Measurements from ENCODE around the gene ADSL.

ADSL gene

DNA sequence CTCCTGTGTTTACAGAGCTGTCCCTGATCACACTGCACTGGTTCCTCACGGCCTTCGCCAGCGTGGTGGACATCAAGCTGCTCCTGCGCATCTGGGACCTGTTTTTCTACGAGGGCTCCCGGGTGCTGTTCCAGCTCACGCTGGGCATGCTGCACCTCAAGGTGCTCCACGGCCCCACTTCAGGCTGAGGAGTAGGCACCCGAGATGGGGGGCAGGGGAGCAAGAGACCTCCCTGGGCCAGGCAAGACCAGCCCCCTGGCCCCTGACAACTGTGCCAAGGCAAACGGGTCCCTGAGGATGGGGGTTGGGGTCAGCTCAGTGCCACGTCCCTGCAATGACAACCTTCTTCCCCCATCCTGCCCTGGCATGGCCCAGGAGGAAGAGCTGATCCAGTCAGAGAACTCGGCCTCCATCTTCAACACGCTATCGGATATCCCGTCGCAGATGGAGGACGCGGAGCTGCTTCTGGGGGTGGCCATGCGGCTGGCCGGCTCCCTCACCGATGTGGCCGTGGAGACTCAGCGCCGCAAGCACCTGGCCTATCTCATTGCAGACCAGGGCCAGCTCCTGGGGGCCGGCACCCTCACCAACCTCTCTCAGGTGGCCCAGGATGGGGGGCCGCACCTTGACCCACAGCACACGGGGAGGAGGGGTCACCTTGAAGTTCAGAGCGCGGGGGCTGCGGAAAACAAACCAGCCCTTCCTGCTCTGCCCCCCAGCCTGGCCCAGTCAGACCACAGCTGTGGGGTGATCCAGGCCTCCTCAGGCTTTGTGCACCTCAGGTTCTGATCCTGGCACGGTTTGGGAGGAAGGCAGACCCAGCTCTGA lies 60.0 kb downstream of the ADSL start:
- DNase-seq, result no peak

DNA sequence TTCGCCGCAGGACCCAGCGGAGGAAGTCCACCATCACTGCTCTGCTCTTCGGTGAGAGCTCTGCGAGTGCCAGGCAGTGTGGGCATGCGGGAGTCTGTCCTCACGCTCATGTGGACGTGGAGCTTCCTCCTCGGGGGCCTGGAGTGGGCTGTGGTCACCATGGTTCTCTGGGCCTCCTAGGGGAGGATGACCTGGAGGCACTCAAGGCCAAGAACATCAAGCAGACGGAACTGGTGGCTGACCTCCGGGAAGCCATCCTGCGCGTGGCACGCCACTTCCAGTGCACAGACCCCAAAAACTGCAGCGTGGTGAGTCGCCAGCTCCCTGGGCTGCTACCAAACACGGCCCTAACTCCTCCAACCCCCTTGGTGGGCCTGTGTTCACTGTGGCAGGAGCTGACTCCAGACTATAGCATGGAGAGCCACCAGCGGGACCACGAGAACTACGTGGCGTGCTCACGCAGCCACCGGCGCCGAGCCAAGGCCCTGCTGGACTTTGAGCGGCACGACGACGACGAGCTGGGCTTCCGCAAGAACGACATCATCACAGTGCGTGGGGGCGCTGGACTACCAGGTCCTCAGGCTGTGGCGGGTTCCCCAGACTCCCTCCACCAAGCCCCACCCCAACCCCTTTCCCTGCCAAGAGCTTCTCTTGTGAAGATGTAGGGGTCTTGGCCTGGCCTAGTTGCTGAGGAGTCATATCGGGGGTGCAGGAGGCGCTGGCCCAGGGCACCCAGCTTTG lies 60.9 kb downstream of the ADSL start:
- DNase-seq, result no peak

DNA sequence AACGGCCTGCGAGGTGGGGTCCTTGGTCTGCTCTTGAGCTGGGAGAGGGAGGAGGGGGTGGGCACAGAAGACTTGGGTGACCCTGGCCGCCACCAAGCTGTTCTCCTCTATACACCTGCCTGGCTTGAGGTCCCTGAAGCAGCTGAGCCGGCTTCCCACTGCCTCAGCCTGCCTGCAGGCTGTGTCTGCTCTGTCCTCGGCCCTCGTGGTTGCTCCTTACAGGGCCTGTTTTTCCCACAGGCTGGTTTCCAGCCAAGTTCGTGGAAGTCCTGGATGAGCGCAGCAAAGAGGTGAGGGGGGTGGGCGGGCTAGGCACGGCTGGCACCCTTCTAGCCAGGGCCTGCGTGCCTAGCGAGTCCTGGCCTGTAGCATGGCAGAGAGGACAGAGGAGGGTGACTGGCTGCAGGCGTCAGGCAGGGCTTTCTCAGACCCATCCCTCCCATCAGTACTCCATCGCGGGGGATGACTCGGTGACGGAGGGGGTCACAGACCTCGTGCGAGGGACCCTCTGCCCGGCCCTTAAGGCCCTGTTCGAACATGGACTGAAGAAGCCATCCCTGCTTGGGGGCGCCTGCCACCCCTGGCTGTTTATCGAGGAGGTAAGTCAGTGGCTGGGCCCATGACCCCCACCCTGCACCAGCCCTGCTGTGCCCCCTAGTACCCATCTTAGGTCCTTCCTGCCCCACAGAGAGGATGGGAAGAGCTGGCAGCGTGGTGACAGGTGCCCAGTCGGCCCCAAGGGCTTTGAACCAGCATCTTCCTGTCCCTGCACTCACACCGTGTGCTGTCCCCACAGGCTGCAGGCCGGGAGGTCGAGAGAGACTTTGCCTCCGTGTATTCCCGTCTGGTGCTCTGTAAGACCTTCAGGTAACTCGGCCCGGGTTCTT lies 61.8 kb downstream of the ADSL start:
- DNase-seq, result no peak

DNA sequence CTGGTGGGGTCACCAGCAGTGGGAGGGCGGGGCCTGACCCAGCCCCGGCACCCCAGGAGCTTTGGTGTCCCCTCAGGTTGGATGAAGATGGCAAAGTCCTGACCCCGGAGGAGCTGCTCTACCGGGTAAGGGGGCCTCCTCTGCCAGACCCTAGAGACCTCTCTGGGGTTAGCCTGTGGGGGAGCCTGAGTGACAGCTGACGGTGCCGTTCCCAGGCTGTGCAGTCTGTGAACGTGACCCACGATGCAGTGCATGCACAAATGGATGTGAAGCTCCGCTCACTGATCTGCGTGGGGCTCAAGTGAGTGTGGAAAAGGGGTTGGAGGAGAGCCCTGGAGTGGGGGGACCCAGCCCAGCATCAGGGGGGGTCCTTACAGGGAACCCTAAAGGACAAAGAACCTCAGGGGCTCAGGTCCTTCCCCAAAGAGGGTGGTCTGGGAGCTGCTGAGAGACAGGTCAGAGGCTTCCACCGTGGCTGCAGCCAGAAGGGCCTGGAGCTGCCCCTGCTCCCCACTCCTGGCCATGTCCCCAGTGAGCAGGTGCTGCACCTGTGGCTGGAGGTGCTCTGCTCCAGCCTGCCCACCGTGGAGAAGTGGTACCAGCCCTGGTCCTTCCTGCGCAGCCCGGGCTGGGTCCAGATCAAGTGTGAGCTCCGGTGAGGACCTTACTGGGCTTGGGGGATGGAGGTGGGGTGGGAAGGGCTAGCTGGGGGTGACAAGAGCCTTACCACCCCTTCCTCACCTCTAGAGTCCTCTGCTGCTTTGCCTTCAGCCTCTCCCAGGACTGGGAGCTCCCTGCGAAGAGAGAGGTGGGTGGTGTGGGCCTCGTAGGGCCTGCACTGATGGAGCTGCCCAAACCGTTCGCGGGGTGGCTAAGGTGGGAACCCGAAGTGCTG lies 62.7 kb downstream of the ADSL start:
- no peak for DNase-seq

DNA sequence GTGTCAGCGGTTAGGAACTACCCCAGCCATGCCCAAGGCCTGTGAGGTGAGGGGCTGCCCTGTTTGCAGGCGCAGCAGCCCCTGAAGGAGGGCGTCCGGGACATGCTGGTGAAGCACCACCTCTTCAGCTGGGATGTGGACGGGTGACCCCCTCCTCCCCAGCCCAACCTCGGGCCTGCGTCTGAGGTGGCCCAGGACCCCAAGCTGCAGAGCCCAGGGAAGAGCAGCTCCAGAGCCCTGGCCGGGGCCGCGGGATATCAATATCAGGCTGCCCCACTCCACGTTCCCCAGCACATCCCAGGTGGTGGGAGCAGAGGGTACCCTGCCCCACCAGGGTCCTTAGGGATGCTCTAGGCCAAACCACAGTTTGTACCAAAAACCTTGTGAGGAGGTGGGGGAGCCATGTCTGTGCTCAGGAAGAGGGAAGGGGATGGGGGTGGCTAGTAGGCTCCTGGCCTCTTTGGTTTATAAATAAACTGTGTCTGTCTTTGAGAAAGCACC lies 63.4 kb downstream of the ADSL start:
- DNase-seq, result no peak

DNA sequence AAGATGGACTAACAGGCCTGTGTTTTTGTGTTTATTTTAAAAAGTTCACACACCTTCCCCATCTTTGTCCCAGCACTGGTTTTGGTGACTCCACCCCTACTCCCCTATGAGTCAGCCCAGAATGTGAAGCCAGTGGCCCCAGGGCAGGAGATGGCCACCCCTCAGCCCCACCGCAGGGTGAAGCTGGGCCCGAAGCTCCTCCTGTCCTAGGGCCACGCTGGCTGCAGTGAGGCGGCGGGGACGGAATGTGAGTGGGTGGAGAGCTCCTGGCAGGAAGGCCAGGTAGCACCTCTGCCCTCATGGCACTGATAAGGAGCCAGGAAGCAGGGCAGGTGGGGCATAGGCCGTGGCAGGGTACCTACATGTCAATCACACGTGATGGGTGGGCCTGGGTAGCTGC lies 64.0 kb downstream of the ADSL start:
- DNase-seq, result no peak

DNA sequence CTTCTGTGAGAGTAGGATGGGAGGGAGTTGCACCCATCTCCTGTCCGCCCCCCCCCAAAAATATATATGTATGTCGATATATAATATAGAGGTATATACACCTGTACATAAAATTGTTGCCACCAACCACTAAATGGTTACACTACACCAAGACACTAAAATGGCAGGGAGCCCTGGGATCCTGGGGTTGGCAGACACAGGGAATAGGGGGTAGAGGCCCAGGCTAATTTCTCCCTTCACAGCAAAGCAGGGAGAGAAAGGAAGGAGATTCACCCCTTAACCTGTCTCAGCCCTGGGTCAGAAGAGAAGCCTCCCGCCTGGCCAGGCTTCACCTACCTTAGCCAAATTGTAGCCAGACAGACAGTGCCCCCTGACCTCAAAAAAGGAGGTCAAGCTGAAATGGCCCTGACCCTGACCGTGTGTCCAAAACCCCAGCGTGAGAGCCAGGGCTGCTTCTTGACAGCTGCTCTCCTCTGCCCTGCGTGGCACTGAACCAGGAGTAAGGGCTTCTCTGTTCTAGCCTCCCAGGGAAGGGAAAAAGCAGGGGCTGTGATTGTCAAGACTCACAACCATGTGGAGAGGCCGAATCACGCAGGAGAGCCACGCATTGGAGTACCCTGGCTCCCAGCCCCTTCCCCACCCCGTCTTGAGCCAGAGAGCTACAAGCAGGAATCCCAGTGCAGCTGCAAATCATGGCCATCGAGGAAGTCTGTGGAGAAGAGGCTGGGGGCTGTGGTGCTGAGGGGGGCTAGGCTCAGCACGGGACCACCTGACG lies 64.6 kb downstream of the ADSL start:
- no peak for DNase-seq

DNA sequence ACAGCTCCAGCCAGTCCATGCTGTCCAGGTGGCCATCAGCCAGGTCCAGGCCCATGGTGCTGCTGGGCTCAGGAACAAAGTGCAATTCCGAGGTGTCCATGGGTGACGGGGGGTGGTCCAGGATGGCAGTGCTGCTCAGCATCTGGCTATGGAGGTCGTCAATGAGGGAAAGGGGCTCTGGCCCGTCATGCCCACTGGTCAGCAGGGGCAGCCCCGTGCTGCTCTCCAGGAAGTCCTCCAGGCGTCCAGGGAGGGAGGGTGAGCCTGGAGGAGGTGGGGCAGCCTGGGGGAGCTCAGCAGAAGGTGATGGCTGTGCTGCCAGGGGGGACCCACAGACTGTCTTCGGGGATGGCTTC lies 65.2 kb downstream of the ADSL start:
- DNase-seq, result no peak

DNA sequence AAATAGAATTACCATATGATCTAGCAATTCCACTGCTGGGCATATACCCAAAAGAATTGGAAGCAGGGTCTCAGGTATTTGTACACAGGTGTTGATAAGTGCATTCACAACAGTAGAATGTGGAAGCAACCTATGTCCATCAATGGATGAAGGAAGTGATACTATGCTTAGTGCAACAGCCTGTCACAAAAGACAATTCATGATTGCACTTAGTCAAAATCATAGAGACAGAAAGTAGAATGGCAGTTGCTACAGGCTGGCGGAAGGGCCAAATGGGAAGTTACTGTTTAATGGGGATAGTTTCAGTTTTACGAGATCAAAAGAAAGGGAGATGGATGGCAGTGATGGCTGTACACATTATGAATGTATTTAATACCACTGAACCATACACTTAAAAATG lies 66.1 kb downstream of the ADSL start:
- no peak for DNase-seq

DNA sequence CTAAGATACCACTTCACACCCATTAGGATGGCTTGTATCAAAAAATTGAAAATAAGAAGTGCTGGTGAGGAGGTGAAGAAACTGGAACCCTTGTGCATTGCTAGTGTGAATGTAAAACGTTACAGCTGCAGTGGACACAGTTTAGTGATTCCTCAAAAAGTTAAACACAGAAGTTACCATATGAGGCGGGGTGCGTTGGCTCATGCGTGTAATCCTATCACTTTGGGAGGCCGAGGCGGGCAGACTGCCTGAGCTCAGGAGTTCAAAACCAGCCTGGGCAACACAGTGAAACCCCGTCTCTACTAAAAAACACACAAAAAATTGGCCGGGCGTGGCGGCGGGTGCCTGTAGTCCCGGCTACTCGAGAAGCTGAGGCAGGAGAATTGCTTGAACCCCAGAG lies 67.6 kb downstream of the ADSL start:
- no peak for DNase-seq

DNA sequence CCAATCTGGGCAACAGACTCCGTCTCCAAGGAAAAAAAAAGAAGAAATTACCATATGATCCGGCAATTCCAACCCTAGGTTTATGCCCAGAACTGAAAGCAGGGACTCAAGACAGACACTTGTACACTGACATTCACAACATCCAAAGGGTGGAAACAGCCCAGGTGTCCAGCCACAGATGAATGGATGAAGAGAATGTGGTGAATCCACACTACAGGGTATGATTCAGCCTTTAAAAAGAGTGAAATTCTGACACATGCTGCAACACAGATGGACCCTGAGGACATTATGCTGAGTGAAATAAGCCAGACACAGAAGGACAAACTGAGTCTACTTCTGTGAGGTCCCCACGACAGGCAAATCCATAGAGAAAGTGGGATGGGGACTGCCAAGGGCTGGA lies 68.0 kb downstream of the ADSL start:
- no peak for DNase-seq

DNA sequence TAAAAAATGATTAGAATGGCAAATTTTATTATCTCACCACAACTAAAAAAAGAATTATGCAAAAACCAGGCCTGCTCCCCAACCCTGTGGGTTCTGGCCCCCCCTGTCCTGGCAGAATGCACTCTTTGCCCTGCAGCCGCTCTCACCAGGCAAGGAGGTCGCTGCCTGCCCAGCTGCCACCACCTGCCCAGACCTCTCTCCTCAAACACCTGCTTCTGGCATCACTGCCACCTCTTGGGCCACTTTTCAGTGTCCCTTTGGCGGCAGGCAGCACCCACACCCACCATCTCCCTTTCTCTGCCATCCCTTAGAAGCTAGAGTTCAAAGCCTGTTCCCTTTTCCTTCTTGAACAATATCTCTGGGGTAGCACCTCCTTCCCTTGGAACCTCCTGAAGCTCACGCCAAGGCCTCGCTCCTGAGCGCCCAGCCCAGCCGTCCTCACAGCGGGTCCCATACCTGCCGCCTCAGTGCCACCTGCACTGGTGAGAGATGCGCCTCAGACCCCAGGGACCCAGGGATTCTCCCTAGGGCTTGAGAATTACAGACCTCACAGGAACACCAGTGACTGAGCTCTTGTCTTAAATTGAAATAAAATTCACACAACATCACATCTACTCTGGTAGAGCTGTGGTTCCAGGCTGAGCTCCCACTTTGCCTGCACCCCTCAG lies 68.7 kb downstream of the ADSL start:
- no peak for DNase-seq

DNA sequence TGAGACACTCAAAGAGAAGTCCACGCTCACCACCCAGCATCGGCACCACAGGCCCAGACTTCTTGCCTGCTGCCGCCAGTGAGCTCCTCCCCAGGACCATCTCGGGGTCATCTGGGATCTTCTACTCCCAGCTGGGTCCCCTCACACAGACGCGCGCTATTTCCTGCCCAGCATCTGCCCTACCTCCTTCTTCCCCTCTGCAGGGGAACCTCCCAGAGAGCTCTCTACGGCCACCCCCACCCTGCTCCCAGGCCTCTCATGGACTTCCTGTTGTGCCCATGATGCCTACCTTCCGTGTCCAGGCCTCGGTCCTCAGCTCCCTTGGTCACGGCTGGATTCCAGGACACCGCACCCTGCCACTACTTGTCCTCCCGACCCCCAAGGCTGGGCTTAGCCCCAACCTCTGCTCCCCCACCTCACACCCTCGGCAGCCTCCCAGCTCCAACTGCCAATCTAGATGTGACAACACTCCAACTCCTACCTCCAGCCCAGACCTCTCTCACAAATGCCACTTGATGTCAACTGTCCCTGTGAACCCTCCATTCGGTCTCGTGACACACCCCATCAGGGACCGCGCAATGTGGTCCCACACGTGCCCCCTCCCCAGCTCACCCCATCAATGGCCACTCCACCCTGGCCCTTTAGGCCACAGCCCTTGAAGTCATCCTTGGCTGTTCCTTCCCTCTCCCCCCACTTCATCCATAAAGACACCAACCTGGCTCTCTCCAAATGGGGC lies 69.4 kb downstream of the ADSL start:
- DNase-seq, result no peak

DNA sequence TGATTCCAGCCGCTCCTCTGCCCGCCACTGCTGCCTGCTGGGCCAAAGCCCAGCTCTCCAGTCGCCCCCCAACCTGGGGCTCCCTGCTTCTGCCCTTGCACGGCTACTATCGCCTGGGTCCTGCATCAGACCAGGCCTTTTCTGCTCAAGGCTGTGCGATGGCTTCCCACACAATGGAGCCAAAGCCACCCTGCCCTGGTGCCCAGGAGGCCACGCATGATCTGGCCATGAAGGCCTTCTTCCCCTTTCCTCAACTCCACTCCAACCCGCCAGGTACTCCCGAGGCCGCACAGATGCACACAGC lies 69.9 kb downstream of the ADSL start:
- no peak for DNase-seq

DNA sequence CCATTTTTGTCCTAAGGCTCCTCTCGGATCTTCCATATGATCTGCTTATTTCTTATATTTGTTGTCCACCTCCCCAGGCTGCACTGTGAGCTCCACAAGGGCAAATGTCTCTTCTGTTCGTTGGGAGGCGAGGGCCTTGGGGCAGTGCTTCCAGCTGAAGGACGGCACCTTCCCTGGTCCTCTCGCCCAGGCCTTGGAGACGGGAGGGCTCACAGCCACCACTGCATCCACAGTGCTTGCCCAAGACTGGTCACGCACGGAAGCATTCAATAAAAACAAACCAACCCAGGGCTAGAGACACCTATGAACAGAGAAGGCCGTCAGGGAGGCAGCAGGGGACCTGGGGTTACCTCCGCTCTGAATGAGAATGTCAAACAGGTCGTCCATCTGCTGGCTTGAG lies 70.3 kb downstream of the ADSL start:
- DNase-seq, result no peak

DNA sequence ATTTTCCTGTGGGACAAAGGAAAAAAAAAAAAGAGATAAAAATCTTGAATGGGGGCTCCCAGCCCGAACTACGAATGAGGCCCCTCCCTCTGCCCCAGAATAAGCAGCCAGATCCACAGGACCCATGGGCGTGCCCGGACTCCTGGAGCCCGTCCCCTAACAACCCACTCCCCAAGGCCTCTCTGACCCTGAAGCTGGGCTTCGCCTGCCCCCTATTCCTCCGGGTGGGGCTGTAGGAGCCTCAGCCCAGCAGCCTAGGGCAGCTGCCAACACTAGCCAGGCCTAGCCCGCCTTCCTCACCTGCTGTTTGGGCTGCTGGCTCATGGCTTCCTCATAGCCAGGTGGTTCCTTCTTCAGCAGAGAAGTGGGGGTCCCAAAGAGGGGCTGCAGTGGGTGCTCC lies 70.7 kb downstream of the ADSL start:
- DNase-seq, result no peak

DNA sequence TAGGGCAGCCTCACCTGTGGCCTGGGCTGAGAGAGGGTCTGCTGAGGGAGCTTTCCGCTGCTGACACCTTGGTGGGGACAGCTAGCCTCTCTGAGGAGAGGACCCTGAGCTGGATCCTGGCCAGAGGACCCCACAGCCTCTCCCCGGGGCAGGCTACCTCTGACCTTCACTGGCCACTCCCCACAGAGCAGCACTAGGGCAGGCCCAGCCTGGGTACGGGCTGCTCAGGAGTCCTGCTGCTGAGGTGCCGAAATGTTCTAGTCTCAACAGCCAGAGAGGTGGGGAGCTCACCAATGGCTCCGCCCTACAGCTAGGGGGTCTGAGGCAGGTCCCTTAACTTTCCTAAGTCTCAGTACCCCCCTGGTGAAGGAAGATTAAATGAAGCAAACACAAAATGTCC lies 71.6 kb downstream of the ADSL start:
- no peak for DNase-seq

DNA sequence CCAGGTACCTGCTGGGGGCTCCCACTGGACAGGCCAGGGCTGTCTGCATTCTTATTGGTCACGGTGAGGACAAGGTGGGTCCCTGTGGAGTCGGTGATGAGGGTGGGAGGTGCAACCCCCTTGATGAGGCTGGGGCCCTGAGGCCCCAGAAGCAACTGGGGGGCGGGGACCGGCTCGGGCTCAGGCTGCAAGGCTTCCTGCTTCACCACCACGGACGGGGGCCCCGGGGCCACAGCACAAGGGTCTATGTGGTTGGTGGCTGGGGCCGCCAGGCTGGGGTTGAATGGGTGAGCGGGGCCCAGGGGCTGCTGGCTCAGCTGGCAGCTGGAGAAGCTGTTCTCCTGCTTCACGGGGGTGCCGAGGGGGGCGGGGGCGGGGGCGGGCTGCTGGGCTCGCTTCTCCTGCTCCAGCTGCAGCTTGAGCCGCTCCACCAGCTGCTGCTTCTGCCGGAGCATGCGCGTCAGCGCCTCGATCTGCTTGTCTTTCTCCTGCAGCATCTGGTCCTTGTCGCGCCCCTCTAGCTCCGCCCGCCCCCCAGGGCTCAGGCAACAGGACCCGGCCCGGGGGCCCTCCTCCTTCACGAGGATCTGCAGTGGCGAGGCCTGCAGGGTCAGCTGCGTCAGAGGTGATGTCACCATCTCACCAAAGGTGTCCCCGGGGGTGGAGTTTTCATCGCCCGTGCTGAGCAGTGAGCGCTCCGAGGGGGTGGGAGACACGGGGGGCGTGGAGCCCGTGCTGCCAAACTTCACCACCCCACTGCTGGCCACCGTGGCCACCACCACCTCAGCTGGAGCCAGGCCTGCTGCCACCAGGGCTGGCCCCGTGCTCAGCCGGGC lies 72.3 kb downstream of the ADSL start:
- peak; percentile 50 for DNase-seq

DNA sequence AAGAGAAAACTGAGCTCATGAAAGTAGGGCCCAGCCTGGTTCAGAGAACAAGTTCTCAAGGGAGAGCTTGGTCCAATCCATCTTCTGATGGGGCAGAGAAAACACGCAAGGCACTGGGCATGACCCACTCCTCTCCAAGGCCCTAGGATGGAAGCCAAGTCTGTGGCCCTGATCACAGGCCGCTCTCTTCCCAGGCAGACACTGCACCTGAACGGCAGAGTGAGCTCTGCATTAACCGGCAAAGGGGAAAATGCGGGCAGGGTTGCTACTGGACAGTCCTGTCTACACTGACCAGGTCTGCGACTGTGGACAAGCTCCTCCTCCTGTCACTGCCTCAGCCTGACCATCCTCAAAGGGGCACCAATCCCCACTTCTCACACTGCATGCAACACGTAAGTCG lies 73.4 kb downstream of the ADSL start:
- DNase-seq, result no peak
